H9 (cell line): Measurements from ENCODE around the gene FAM229B. TPM values are rescaled to one million over a fixed set of nuclear protein-coding genes. Genes with fewer than 3 reads are reported as not detected.
A peak's percentile ranks its signal among the peaks of the same experiment; 100 is the strongest.

ENCODE experiments used
- DNase-seq: peaks from one replicate; pipeline ENCODE4 v3.0.0-alpha.2; 2017
- H2AFZ ChIP-seq: one replicate; pipeline ENCODE4 v1.6.1; 2013; ENCODE audit warnings: mild to moderate bottlenecking, low read length, control low read depth, moderate library complexity
- H2AK5ac ChIP-seq: 2 replicates; pipeline ENCODE4 v1.6.1; 2013; ENCODE audit warnings: low read length, control low read depth, mixed read lengths; ENCODE audit not compliant: insufficient read length
- H2BK120ac ChIP-seq: one replicate; pipeline ENCODE4 v1.6.1; 2013; ENCODE audit warnings: low read depth, mild to moderate bottlenecking, low read length, control low read depth, inconsistent platforms; ENCODE audit not compliant: poor library complexity, severe bottlenecking
- H2BK12ac ChIP-seq: 2 replicates; pipeline ENCODE4 v1.6.1; 2013; ENCODE audit warnings: low read length, control low read depth, mixed read lengths, low read depth; ENCODE audit not compliant: insufficient read length
- H2BK15ac ChIP-seq: 2 replicates; pipeline ENCODE4 v1.6.1; 2013; ENCODE audit warnings: low read depth, low read length, control low read depth
- H2BK20ac ChIP-seq: one replicate; pipeline ENCODE4 v1.6.1; 2013; ENCODE audit warnings: low read depth, mild to moderate bottlenecking, low read length, control low read depth, inconsistent platforms; ENCODE audit not compliant: poor library complexity, severe bottlenecking
- H2BK5ac ChIP-seq: 2 replicates; pipeline ENCODE4 v1.6.1; 2013; ENCODE audit warnings: low read length, control low read depth, mixed read lengths; ENCODE audit not compliant: insufficient read length
- H3K14ac ChIP-seq: 2 replicates; pipeline ENCODE4 v1.6.1; 2013; ENCODE audit warnings: low read length, control low read depth; ENCODE audit not compliant: insufficient read depth
- H3K18ac ChIP-seq: 2 replicates; pipeline ENCODE4 v1.6.1; 2013; ENCODE audit warnings: low read depth, mild to moderate bottlenecking, mixed read lengths, low read length, control low read depth; ENCODE audit not compliant: insufficient read length
- H3K23ac ChIP-seq: 2 replicates; pipeline ENCODE4 v1.6.1; 2013; ENCODE audit warnings: low read length, control low read depth, mixed read lengths, low read depth; ENCODE audit not compliant: insufficient read length
- H3K23me2 ChIP-seq: 2 replicates; pipeline ENCODE4 v1.6.1; 2013; ENCODE audit warnings: low read depth, mild to moderate bottlenecking, mixed read lengths, low read length, control low read depth; ENCODE audit not compliant: insufficient read length, poor library complexity, severe bottlenecking
- H3K27ac ChIP-seq: 2 replicates; pipeline ENCODE4 v1.5.1; 2013; ENCODE audit warnings: low read length, control low read depth, mixed read lengths, low read depth; ENCODE audit not compliant: insufficient read length
- H3K27me3 ChIP-seq: 2 replicates; pipeline ENCODE4 v1.6.1; 2013; ENCODE audit warnings: low read length, control low read depth, inconsistent platforms; ENCODE audit not compliant: insufficient read depth
- H3K4ac ChIP-seq: 2 replicates; pipeline ENCODE4 v1.6.1; 2013; ENCODE audit warnings: low read depth, mild to moderate bottlenecking, control low read depth, inconsistent platforms, low read length, moderate library complexity
- H3K4me1 ChIP-seq: 2 replicates; pipeline ENCODE4 v1.6.1; 2013; ENCODE audit warnings: low read length, control low read depth, inconsistent platforms; ENCODE audit not compliant: insufficient read depth
- H3K4me2 ChIP-seq: 2 replicates; pipeline ENCODE4 v1.6.1; 2013; ENCODE audit warnings: low read length, control low read depth, mixed read lengths; ENCODE audit not compliant: insufficient read length, insufficient read depth
- H3K56ac ChIP-seq: 2 replicates; pipeline ENCODE4 v1.6.1; 2013; ENCODE audit warnings: low read depth, mild to moderate bottlenecking, mixed read lengths, low read length, control low read depth; ENCODE audit not compliant: insufficient read length
- H3K79me1 ChIP-seq: 2 replicates; pipeline ENCODE4 v1.6.1; 2013; ENCODE audit warnings: low read depth, mild to moderate bottlenecking, moderate library complexity, low read length, control low read depth, inconsistent platforms; ENCODE audit not compliant: insufficient read depth, poor library complexity, severe bottlenecking
- H3K79me2 ChIP-seq: 2 replicates; pipeline ENCODE4 v1.6.1; 2013; ENCODE audit warnings: low read length, control low read depth, inconsistent platforms; ENCODE audit not compliant: insufficient read depth
- H3K9ac ChIP-seq: 2 replicates; pipeline ENCODE4 v1.6.1; 2013; ENCODE audit warnings: low read length, control low read depth, mixed read lengths; ENCODE audit not compliant: insufficient read length; ENCODE audit errors: extremely low read depth
- H3K9me3 ChIP-seq: one replicate; pipeline ENCODE4 v1.6.1; 2013; ENCODE audit warnings: low read depth, low read length, inconsistent platforms; ENCODE audit not compliant: control insufficient read depth
- H3T11ph ChIP-seq: one replicate; pipeline ENCODE4 v1.6.1; 2013; ENCODE audit warnings: mild to moderate bottlenecking, low read length, control low read depth, inconsistent platforms
- H4K20me1 ChIP-seq: one replicate; pipeline ENCODE4 v1.6.1; 2013; ENCODE audit not compliant: control insufficient read depth, insufficient read length, insufficient read depth
- H4K5ac ChIP-seq: 2 replicates; pipeline ENCODE4 v1.6.1; 2013; ENCODE audit warnings: low read depth, mild to moderate bottlenecking, mixed read lengths, low read length, control low read depth; ENCODE audit not compliant: insufficient read length
- H4K8ac ChIP-seq: replicated peaks from 2 replicates; pipeline ENCODE4 v1.6.1; 2013; ENCODE audit warnings: low read length, control low read depth, mixed read lengths, low read depth; ENCODE audit not compliant: insufficient read length
- H4K91ac ChIP-seq: 2 replicates; pipeline ENCODE4 v1.6.1; 2013; ENCODE audit warnings: low read depth, mild to moderate bottlenecking, moderate library complexity, mixed read lengths, low read length, control low read depth; ENCODE audit not compliant: insufficient read length
- H3K27ac Mint-ChIP-seq, 3 experiments: 2 replicates in 2 of 3; 3 replicates in 1 of 3; pipeline ENCODE4 v1.8.0; 2020 to 2021; ENCODE audit warnings: mixed read lengths in 3 of 3, mild to moderate bottlenecking in 1 of 3, moderate library complexity in 1 of 3
- H3K27me3 Mint-ChIP-seq: 2 replicates; pipeline ENCODE4 v1.8.0; 2021; ENCODE audit warnings: low read depth, mild to moderate bottlenecking, moderate library complexity, mixed read lengths
- H3K36me3 Mint-ChIP-seq, 3 experiments: 2 replicates in 2 of 3; 3 replicates in 1 of 3; pipeline ENCODE4 v1.8.0; 2020 to 2021; ENCODE audit warnings: low read depth in 3 of 3, mixed read lengths in 3 of 3; ENCODE audit not compliant: insufficient read depth in 1 of 3
- H3K4me1 Mint-ChIP-seq, 2 experiments: 2 replicates each; pipeline ENCODE4 v1.8.0; 2020; ENCODE audit warnings: mixed read lengths in 2 of 2
- H3K4me3 Mint-ChIP-seq, 2 experiments: 2 replicates in 1 of 2; 3 replicates in 1 of 2; pipeline ENCODE4 v1.8.0; 2020 to 2021; ENCODE audit warnings: mild to moderate bottlenecking in 2 of 2, mixed read lengths in 2 of 2, moderate library complexity in 1 of 2
- H3K9me3 Mint-ChIP-seq, 2 experiments: 2 replicates in 1 of 2; 3 replicates in 1 of 2; pipeline ENCODE4 v1.8.0; 2020; ENCODE audit warnings: mild to moderate bottlenecking in 2 of 2, mixed read lengths in 2 of 2, moderate library complexity in 1 of 2
- CTCF ChIP-seq: fragments of 200-600 bp; sonication (generic); conservative IDR thresholded peaks from 3 replicates; pipeline ENCODE4 v1.8.0; 2021; ENCODE audit warnings: antibody characterized with exemption, mild to moderate bottlenecking
- WGBS: extraction: QIAGEN DNeasy Blood & Tissue Kit; methylation state at CpG from one replicate; pipeline ENCODE4 v1.1.7; 2013; ENCODE audit warnings: missing lambda C conversion rate, low lambda C conversion rate, mixed read lengths; ENCODE audit not compliant: insufficient read length; ENCODE audit errors: extremely low coverage; 5-methylcytosine and 5-hydroxymethylcytosine counted together
- total RNA-seq: library from RNA; stranded (reverse); gene quantifications from 2 replicates; pipeline ENCODE4 v1.2.1, GENCODE V29; 2021

FAM229B gene
- total RNA-seq, 1 experiment from 2014 or later = 8.2 TPM

DNA sequence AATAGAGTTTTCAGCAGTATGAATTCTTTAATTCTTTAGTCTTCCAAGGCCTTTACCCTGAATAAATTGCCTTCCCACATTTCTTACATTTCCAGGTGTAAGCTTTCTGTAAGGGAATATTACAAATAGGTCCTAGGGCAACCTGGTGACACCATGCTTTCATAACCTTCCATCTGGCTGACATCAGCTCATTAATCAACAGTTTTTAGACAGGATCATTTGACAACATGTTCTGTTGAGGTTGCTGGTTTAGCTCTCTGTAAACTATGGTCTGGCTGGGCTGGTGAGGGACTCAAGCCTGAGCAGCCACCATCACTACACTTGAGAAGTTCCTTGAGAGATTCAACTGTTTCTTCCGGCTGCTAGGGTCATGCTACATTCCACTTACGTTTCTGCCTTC is 19.2 kb downstream of the FAM229B start:
- H2AK5ac ChIP-seq = no peak overlapping the region
- no peak overlapping the region for H3K4ac ChIP-seq
- no peak overlapping the region for H3K56ac ChIP-seq
- H2BK5ac ChIP-seq = no peak overlapping the region
- H2AFZ ChIP-seq = no peak overlapping the region
- no peak overlapping the region for H2BK20ac ChIP-seq
- no peaks in the 10 kb centered on the region for H3K79me1 ChIP-seq
- no peak for TF ChIP-seq CTCF
- H3K27me3 ChIP-seq = no peaks in the 10 kb centered on the region
- Mint-ChIP-seq H3K4me1 (peaks cover 2 to 3% of the 10 kb centered on the region in 2 experiments; a peak in 1 of 4 replicates), H3K27me3 (no peaks in the 10 kb centered on the region), H3K4me3 (no peak overlapping the region), H3K27ac (no peak overlapping the region), H3K9me3 (peaks cover 5 to 8% of the 10 kb centered on the region in 2 experiments; a peak in 4 of 5 replicates), H3K36me3 (peaks cover 0 to 6% (median 4%) of the 10 kb centered on the region in 3 experiments; a peak in 5 of 7 replicates)
- H3K9ac ChIP-seq = no peak overlapping the region
- no peaks in the 10 kb centered on the region for H3K23me2 ChIP-seq
- no peak overlapping the region for H3T11ph ChIP-seq
- H3K23ac ChIP-seq = no peak overlapping the region
- no peak overlapping the region for H3K27ac ChIP-seq
- H3K18ac ChIP-seq = no peak overlapping the region
- no peak overlapping the region for H4K91ac ChIP-seq
- DNase-seq = no peak
- no peak overlapping the region for H2BK12ac ChIP-seq
- no peaks in the 10 kb centered on the region for H4K20me1 ChIP-seq
- no peak overlapping the region for H3K4me2 ChIP-seq
- no peak overlapping the region for H4K8ac ChIP-seq
- H2BK15ac ChIP-seq = no peak overlapping the region
- H3K14ac ChIP-seq = no peak overlapping the region
- no CpG with 5 or more reads among the region's 2 CpGs for WGBS
- H4K5ac ChIP-seq = peak overlapping the region; percentile 72
- no peak overlapping the region for H2BK120ac ChIP-seq
- no peaks in the 10 kb centered on the region for H3K9me3 ChIP-seq
- H3K4me1 ChIP-seq = no peaks in the 10 kb centered on the region
- no peaks in the 10 kb centered on the region for H3K79me2 ChIP-seq
